ENCODE data around the gene LRRC14B. TPM values are rescaled to one million over a fixed set of nuclear protein-coding genes. Genes with fewer than 3 reads are reported as not detected.

The LRRC14B gene
- total RNA-seq, 1 experiment from 2014 or later: not detected

- no peak for DNase-seq (ENCODE audit: low read depth)
These were observed 17.0 kb upstream of the LRRC14B start for GRCh38 chr5:174291-174600.

GRCh38 chr5:174876-175465 lies 16.3 kb upstream of the LRRC14B start:
- DNase-seq (ENCODE audit: low read depth): no peak

DNA sequence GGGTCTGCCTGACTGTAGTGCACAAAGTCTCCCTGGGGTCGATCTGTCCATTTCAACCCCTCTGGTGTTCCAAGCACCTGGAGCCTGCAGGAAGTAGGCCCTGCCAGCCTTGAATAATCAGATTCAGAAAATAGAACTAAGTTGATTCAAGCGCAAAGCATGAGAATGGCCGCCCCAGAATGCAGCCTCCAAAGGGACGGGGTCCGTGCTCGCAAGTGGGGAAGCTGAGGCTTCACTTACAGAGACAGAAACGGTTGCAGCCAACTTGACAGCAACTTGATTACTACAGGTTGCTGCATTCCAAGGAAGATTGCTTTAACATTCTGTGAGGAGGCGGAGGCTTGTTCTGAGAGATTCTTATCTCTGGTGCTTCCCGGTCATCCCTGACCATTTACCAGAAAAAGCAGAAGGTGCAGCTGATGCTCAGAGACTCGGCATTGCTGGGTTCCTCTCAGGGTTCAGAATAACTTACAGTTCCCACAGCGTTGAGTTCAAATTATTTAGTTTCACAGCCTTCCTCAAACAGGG lies 14.9 kb upstream of the LRRC14B start:
- no peak for DNase-seq (ENCODE audit: low read depth)

DNA sequence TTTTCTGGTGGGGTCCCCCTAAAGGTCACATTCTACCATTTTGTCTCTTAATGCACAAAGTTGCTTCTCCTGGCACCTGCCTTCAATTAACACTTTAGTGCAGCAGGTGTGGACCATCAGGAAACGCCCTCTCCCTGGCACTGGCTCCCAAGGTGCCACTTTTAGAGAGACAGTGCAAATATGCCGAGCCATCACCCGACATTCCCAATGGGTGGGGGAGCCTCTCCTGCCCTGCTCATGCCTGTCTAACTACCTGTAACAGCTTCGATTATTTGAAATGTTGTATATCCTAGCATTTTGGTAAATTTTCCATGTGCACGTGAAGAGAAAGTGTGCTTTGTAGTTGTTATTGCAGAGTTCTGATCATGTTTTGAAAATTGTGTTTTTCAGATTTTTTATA lies 13.2 kb upstream of the LRRC14B start:
- no peak for DNase-seq (ENCODE audit: low read depth)

DNA sequence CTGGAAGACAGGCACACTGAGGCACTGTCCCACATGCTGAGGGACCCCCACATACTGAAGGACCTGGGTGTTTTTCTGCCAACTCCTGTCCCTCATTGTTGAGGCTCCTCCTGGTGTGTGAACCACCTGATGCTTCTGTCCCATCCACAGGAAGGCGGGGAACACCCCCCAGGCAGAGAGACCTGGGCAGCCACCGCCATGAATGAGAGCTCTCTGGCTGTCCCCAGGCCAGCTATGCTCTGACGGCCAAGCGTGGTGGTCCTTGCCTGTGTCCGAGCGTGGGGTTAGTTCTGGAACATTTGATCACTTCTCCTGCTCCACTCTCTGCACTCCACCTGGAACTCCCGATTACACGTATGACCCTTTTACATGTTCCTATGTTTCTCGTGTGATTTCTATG lies 11.9 kb upstream of the LRRC14B start:
- DNase-seq (ENCODE audit: low read depth): no peak

GRCh38 chr5:180286-180918 lies 10.9 kb upstream of the LRRC14B start:
- DNase-seq (ENCODE audit: low read depth): peak; percentile 44

DNA sequence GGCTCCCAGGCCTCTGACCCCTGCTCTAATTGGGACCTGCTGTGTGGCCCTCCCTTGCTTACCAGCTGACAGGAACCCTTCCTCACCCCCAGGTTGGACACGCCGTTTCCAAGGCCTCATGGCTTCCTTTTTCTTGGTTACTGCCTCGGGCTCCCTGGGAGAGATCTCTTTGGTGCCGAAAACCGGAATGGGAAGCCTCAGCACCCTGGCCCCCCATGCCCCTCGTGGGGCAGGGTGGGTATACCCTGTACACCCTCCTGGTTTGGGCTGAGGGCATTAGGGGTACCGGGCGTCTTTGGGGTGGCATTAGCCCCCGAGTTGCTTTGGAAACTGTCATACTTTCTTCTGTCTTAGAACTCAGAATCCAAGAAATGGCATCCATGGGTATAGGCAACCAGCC lies 10.1 kb upstream of the LRRC14B start:
- DNase-seq (ENCODE audit: low read depth): no peak

- no peak for DNase-seq (ENCODE audit: low read depth)
These were observed 9.7 kb upstream of the LRRC14B start for GRCh38 chr5:181566-181965.

DNA sequence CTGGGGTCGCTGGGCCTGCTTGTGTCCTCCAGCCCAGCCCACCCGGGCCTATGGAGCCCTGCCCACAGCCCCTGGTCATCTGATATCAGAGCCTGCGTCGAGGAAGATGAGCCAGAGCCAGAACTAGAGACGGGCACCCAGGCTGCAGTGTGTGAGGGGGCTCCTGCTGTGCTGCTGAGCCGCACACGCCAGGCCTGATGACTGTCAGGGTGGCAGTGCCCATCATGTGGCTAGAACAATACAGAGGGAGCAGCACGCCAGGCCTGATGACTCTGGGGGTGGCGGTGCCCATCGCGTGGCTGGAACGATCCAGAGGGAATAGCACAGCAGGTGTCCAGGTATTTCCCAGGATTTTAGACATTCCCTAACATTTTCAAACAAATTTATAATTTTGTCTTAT lies 9.2 kb upstream of the LRRC14B start:
- DNase-seq (ENCODE audit: low read depth): no peak

- DNase-seq (ENCODE audit: low read depth): peak; percentile 38
These were observed 6.8 kb upstream of the LRRC14B start for GRCh38 chr5:184471-184870.

DNA sequence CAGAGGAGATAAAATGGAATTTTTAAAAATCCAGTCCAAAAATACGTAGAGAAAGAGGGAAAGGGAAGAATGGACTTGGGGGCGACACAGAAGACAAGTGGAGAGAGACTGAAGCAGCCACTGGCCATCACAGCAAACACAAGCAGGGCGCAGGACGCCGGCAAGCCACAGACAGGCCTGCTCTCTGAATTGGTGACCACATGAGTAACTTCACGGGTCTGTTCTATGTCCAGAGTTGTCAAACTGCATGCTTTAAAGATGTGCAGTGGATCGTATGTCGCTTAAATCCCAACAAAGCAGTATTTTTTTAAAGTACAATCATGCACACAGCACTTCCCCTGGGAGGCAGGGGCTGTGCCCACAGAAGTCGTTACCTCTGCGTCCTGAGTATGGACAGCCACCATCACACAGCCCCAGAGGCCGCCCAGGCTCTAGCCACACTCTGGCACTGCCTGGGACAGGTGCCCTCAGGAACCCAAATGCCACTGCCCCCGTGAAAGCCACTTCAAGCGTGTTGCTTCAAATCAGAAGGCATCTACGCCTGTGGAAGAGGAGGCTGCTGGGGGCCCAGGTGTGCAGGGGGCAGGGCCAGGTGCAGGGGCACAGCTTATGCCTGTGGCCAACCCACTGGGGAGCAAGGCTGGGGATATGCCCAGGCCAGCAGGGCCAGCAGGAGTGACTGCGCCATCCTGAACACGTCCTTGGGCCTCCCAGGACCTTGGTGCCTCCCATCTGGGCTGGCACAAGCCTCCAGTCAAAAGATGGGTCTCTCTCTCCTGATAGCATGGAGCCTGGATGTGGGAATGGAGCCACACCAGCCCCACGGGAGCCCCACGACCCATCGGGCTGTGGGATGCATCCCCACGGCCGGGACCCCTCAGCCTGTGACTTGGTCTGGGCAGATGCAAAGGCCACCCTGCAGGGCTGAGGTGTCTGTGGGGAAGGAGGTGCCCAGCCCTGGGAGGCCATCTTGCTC lies 5.9 kb upstream of the LRRC14B start:
- no peak for DNase-seq (ENCODE audit: low read depth)

GRCh38 chr5:186091-187041 lies 4.9 kb upstream of the LRRC14B start:
- no peak for DNase-seq (ENCODE audit: low read depth)

DNA sequence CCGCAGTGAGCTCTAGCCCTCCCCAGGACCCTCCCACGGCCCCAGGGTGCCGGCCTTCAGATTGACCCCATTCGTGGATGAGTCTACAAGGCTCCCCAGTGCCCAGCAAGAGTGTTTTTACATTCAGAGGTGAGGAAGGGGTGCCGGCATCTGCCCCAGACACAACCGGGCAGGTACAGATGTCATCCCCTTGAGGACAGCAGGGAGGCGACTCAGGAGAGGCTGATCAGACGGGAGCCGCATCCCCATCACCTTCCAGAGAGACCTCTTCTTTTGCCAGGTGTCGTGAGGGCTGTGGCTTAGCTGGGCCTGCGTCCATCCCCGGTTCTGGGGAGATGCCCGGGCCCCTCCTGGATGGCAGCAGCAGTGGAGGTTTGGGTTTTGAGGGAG lies 4.3 kb upstream of the LRRC14B start:
- no peak for DNase-seq (ENCODE audit: low read depth)

DNA sequence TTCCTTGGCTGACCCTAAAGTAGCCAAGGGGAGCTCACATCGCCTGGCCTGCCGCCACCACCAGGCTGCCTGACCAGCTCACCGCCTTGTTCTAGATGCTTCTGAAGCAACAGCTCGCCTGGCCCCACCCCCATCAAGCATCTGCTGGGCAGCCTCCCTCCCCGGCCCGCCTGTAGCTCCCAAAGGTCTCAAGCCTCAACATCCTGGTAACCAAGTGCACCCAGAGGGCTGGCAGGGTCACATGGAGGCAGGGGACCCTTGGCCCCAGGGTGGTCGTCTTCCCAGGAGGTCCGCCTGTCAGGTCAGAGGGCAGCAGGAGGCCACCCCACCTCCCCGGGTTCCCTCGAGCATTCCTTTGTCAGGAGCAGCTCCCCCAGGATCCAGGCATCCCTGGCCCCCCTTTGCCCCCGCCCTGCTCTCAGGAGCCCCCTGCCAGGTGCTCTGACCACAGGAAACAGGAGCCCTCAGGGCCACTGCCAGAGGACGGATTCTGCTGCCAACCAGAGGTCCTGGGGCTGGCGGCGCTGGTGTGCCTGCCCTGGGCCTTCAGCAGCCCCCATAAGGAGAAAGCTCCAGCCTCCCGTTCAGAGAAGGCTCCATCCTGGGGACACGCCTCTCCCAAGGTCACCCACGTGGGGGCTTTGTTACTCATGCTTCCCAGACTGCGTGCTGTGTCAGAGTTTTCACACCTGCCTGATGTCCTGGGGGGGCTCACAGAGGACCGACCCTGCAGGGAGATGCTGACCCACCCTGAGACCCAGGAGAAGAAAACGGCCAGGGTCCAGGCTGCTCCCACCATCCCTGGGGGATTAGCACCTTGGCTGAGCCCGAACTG lies 3.5 kb upstream of the LRRC14B start:
- DNase-seq (ENCODE audit: low read depth): no peak

- peak; percentile 86 for DNase-seq (ENCODE audit: low read depth)
These were observed 2.5 kb upstream of the LRRC14B start for GRCh38 chr5:188488-189481.

DNA sequence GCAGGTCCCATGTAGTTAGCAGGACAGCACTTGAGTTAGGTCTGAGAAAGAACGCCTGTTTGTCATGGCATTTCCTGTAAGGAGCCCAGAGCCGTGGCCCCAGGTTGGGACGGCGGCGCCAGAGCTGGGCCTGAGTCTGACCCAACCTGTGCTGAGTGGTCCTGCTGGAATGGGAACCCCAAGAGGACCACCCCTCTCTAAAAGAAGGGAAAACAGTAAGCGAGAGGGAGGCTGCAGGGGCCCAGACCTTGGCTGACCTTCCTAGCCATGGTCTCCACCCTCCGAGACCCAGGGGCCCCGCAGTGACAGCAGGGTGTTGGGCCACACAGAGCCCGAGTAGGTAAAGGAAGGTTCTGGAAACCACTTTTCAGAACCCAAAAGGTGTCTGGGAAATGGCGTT lies 1.8 kb upstream of the LRRC14B start:
- no peak for DNase-seq (ENCODE audit: low read depth)

DNA sequence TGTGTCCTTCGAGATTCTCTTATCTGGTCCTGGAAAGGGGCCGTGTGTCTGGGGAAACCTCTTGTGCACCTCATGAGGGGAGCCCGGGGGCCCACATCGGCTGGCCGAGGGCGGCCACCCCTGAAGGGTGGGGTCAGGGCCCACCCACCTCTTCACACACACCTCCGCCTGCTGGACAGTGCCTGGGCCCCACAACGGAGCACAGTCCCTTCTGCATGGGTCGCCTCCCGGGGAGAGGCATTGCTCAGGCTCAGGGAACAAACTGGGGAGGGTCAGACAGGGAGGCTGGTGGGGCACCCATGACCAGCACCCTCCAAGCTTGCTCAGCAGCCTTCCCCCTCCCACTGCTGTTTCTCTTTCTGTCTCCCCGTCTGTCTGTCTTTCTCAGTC lies 1.3 kb upstream of the LRRC14B start:
- DNase-seq (ENCODE audit: low read depth): no peak

GRCh38 chr5:190366-191035 lies 794 bp upstream of the LRRC14B start:
- DNase-seq (ENCODE audit: low read depth): no peak

Measured in M059J (cell line).